Measurements from ENCODE around the gene POU6F2. TPM values are rescaled to one million over a fixed set of nuclear protein-coding genes. Genes with fewer than 3 reads are reported as not detected.

The POU6F2 gene
- polyA plus RNA-seq, 2 of the 4 experiments (the other 2 are of a cell fraction): not detected

- Histone ChIP-seq H3K4me3 (no peak overlapping the region), H3K9me3 (no peaks in the 10 kb centered on the region), H3K4me1 (no peaks in the 10 kb centered on the region), H3K4me2 (no peak overlapping the region), H3K27ac (no peak overlapping the region)
- TF ChIP-seq NFE2L2 (conservative IDR thresholded peaks at IDR 0.05; ENCODE audit: low read length) (no peak), SMC3 (IDR thresholded peaks at IDR 0.05) (no peak), EHF (CRISPR knock-in tag; IDR thresholded peaks at IDR 0.05) (no peak)
- TF ChIP-seq, protein P1, sequence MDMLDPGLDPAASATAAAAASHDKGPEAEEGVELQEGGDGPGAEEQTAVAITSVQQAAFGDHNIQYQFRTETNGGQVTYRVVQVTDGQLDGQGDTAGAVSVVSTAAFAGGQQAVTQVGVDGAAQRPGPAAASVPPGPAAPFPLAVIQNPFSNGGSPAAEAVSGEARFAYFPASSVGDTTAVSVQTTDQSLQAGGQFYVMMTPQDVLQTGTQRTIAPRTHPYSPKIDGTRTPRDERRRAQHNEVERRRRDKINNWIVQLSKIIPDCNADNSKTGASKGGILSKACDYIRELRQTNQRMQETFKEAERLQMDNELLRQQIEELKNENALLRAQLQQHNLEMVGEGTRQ (IDR thresholded peaks at IDR 0.05): no peak
- TF ChIP-seq, protein P2, sequence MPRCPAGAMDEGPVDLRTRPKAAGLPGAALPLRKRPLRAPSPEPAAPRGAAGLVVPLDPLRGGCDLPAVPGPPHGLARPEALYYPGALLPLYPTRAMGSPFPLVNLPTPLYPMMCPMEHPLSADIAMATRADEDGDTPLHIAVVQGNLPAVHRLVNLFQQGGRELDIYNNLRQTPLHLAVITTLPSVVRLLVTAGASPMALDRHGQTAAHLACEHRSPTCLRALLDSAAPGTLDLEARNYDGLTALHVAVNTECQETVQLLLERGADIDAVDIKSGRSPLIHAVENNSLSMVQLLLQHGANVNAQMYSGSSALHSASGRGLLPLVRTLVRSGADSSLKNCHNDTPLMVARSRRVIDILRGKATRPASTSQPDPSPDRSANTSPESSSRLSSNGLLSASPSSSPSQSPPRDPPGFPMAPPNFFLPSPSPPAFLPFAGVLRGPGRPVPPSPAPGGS (IDR thresholded peaks at IDR 0.05): no peak
- no peak for ATAC-seq
- DNase-seq (ENCODE audit: low read depth in 1 of 2, low spot score in 1 of 2): no peak
- POLR2A ChIA-PET: no interaction called here
- CTCF ChIA-PET: no interaction called here
- WGBS (ENCODE audit: missing lambda C conversion rate): 34% methylated on average over 5 of the region's 5 CpGs
- no peak for FAIRE-seq
Observed at GRCh38 chr7:39379416-39379815, 401.7 kb downstream of the POU6F2 start.

GRCh38 chr7:39383136-39383535 is 405.4 kb downstream of the POU6F2 start:
- FAIRE-seq: no peak
- Histone ChIP-seq H3K27ac (no peak overlapping the region), H3K4me1 (no peaks in the 10 kb centered on the region)

GRCh38 chr7:39384386-39384785 is 406.7 kb downstream of the POU6F2 start:
- Histone ChIP-seq H3K27ac (no peak overlapping the region), H3K4me3 (no peak overlapping the region), H3K9me3 (no peaks in the 10 kb centered on the region), H3K4me1 (no peaks in the 10 kb centered on the region), H3K4me2 (no peak overlapping the region)
- DNase-seq (ENCODE audit: low read depth in 1 of 2, low spot score in 1 of 2): no peak
- ChIA-PET CTCF (no interaction called here), POLR2A (no interaction called here)
- FAIRE-seq: no peak
- TF ChIP-seq HOXA7 (CRISPR knock-in tag; IDR thresholded peaks at IDR 0.05) (no peak), EHF (CRISPR knock-in tag; IDR thresholded peaks at IDR 0.05) (no peak), FOSL2 (IDR thresholded peaks at IDR 0.05) (no peak), FOSL2 (CRISPR knock-in tag; IDR thresholded peaks at IDR 0.05) (no peak), NPAS2 (CRISPR knock-in tag; IDR thresholded peaks at IDR 0.05; ENCODE audit: borderline replicate concordance) (no peak), KDM1A (IDR thresholded peaks at IDR 0.05; ENCODE audit: low read depth) (no peak), ELK1 (IDR thresholded peaks at IDR 0.05; ENCODE audit: low read depth, low read length) (no peak), JUN (IDR thresholded peaks at IDR 0.05) (no peak), CBX2 (IDR thresholded peaks at IDR 0.05; ENCODE audit: borderline replicate concordance, low read depth) (no peak), RAD21 (conservative IDR thresholded peaks at IDR 0.05 in 1 of 2, IDR thresholded peaks at IDR 0.05 in 1 of 2) (no peak), MAZ (IDR thresholded peaks at IDR 0.05; ENCODE audit: borderline replicate concordance, low read depth, low read length) (no peak)
- TF ChIP-seq, protein P3, sequence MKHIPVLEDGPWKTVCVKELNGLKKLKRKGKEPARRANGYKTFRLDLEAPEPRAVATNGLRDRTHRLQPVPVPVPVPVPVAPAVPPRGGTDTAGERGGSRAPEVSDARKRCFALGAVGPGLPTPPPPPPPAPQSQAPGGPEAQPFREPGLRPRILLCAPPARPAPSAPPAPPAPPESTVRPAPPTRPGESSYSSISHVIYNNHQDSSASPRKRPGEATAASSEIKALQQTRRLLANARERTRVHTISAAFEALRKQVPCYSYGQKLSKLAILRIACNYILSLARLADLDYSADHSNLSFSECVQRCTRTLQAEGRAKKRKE (CRISPR knock-in tag; IDR thresholded peaks at IDR 0.05; ENCODE audit: low read depth): no peak
- TF ChIP-seq, protein P4, sequence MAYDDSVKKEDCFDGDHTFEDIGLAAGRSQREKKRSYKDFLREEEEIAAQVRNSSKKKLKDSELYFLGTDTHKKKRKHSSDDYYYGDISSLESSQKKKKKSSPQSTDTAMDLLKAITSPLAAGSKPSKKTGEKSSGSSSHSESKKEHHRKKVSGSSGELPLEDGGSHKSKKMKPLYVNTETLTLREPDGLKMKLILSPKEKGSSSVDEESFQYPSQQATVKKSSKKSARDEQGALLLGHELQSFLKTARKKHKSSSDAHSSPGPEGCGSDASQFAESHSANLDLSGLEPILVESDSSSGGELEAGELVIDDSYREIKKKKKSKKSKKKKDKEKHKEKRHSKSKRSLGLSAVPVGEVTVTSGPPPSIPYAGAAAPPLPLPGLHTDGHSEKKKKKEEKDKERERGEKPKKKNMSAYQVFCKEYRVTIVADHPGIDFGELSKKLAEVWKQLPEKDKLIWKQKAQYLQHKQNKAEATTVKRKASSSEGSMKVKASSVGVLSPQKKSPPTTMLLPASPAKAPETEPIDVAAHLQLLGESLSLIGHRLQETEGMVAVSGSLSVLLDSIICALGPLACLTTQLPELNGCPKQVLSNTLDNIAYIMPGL (CRISPR knock-in tag; IDR thresholded peaks at IDR 0.05; ENCODE audit: borderline replicate concordance): no peak
- 50% methylated on average over 2 of the region's 2 CpGs for WGBS (ENCODE audit: missing lambda C conversion rate)
- ATAC-seq: no peak

More at GRCh38 chr7:39383136-39383535, 405.4 kb downstream of the POU6F2 start:
- no peak overlapping the region for H3K4me3 ChIP-seq
- H3K9me3 ChIP-seq: no peaks in the 10 kb centered on the region
- POLR2A ChIA-PET: no interaction called here
- TF ChIP-seq ESRRA (IDR thresholded peaks at IDR 0.05; ENCODE audit: borderline replicate concordance, low read length) (no peak), TP53 (CRISPR knock-in tag; IDR thresholded peaks at IDR 0.05) (no peak), POLR2AphosphoS2 (conservative IDR thresholded peaks at IDR 0.05; ENCODE audit: low read length) (no peak), ZSCAN20 (CRISPR knock-in tag; IDR thresholded peaks at IDR 0.05) (no peak), CTCF (IDR thresholded peaks at IDR 0.05) (no peak), EP300 (IDR thresholded peaks at IDR 0.05) (no peak), RFX5 (IDR thresholded peaks at IDR 0.05) (no peak)
- DNase-seq (ENCODE audit: low read depth in 1 of 2, low spot score in 1 of 2) (no peak), ATAC-seq (no peak)
- no peak overlapping the region for H3K4me2 ChIP-seq
- WGBS (ENCODE audit: missing lambda C conversion rate): 4% methylated on average over 1 of the region's 1 CpG
- CTCF ChIA-PET: no interaction called here
